ENCODE measurements around the gene MYO1E. TPM values are rescaled to one million over a fixed set of nuclear protein-coding genes. Genes with fewer than 3 reads are reported as not detected.

MYO1E gene
- total RNA-seq, 1 donor from 2014 or later = 23.6 TPM

- Histone ChIP-seq H3K27me3 (ENCODE audit: low read depth) (no peaks in the 10 kb centered on the region), H3K27ac (replicated peaks) (peak overlapping the region; percentile 62), H3K36me3 (no peaks in the 10 kb centered on the region), H3K9me3 (replicated peaks) (no peaks in the 10 kb centered on the region), H3K4me1 (peaks cover 78% of the 10 kb centered on the region), H3K4me3 (no peak overlapping the region)
- TF ChIP-seq, protein P1, sequence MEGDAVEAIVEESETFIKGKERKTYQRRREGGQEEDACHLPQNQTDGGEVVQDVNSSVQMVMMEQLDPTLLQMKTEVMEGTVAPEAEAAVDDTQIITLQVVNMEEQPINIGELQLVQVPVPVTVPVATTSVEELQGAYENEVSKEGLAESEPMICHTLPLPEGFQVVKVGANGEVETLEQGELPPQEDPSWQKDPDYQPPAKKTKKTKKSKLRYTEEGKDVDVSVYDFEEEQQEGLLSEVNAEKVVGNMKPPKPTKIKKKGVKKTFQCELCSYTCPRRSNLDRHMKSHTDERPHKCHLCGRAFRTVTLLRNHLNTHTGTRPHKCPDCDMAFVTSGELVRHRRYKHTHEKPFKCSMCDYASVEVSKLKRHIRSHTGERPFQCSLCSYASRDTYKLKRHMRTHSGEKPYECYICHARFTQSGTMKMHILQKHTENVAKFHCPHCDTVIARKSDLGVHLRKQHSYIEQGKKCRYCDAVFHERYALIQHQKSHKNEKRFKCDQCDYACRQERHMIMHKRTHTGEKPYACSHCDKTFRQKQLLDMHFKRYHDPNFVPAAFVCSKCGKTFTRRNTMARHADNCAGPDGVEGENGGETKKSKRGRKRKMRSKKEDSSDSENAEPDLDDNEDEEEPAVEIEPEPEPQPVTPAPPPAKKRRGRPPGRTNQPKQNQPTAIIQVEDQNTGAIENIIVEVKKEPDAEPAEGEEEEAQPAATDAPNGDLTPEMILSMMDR (IDR thresholded peaks at IDR 0.05; ENCODE audit: borderline replicate concordance) = no peak
- DNase-seq = no peak
- intact Hi-C loops (cut with micrococcal nuclease) = no loop called here
These were observed 78.0 kb downstream of the MYO1E start for GRCh38 chr15:59294574-59295260.

DNA sequence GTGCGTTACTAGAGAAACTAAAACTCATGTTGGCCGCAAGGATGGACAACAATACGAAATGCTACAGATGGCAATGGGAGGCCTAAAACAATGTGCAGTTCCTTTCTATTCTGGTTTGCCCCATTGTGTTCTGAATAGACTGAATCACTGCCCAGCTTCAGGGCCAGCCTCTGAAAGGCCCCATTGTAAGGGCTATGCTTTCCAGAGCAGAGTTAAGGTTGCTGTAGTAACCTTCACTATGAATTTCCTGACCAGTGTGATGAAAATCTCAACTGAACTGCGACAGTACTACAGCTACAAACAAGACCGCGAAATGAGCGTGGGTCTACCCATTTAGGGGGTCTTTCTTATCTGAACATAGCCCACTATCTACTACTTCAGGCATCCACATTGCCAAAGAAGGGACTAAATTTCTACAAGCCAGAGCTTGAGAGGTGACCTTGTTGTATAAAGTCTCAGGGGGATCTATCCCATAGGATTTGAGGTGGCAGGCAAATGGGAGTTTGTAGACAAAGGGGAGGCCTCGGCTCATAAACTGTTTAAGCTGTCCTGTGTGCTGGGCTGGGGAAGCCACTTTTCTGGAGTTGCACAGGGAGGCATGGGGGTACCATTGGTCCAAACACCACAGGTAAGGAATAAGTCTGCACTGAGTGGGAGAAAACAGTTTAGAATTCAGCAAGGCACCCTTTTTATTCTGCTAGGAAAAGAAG, 80.1 kb downstream of the MYO1E start:
- Histone ChIP-seq H3K36me3 (no peaks in the 10 kb centered on the region), H3K27ac (replicated peaks) (peak overlapping the region; percentile 43), H3K4me3 (no peak overlapping the region), H3K4me1 (peaks cover 62% of the 10 kb centered on the region), H3K27me3 (ENCODE audit: low read depth) (no peaks in the 10 kb centered on the region), H3K9me3 (replicated peaks) (no peaks in the 10 kb centered on the region)
- intact Hi-C loops (cut with micrococcal nuclease) = no loop called here
- TF ChIP-seq, protein P1 (IDR thresholded peaks at IDR 0.05; ENCODE audit: borderline replicate concordance) = no peak
- DNase-seq = no peak

DNA sequence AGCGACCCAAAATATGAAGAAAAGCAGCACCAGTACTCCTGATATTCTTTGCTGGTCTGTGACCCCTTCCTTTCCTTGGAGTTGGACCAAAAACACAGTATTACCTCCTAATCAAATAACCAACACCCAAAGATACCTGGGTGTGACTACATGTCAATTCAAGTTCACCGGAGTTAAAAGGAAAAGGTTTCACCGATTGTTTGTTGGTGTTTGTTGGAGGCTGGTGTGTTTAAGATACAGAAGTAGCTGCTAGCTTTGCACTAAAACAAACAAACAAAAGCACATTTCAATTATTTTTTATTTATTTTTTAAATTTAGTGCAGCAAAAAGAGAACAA, 81.5 kb downstream of the MYO1E start:
- H3K36me3 ChIP-seq = no peaks in the 10 kb centered on the region
- intact Hi-C loops (cut with micrococcal nuclease) = no loop called here
- no peak for DNase-seq
- peak overlapping the region; percentile 43 for H3K27ac ChIP-seq (replicated peaks)
- no peak overlapping the region for H3K4me3 ChIP-seq
- no peaks in the 10 kb centered on the region for H3K9me3 ChIP-seq (replicated peaks)
- no peaks in the 10 kb centered on the region for H3K27me3 ChIP-seq (ENCODE audit: low read depth)
- TF ChIP-seq, protein P1 (IDR thresholded peaks at IDR 0.05; ENCODE audit: borderline replicate concordance) = no peak
- H3K4me1 ChIP-seq = peaks cover 57% of the 10 kb centered on the region

GRCh38 chr15:59290295-59291212, 82.1 kb downstream of the MYO1E start:
- Histone ChIP-seq H3K4me3 (no peak overlapping the region), H3K36me3 (no peaks in the 10 kb centered on the region), H3K4me1 (peaks cover 51% of the 10 kb centered on the region), H3K27ac (replicated peaks) (peak overlapping the region; percentile 43), H3K9me3 (replicated peaks) (no peaks in the 10 kb centered on the region), H3K27me3 (ENCODE audit: low read depth) (no peaks in the 10 kb centered on the region)
- DNase-seq = no peak
- TF ChIP-seq, protein P1 (IDR thresholded peaks at IDR 0.05; ENCODE audit: borderline replicate concordance) = no peak
- intact Hi-C loops (cut with micrococcal nuclease) = no loop called here

GRCh38 chr15:59289574-59289973, 83.1 kb downstream of the MYO1E start:
- Histone ChIP-seq H3K36me3 (no peaks in the 10 kb centered on the region), H3K27ac (replicated peaks) (no peak overlapping the region), H3K9me3 (replicated peaks) (no peaks in the 10 kb centered on the region), H3K4me3 (no peak overlapping the region), H3K27me3 (ENCODE audit: low read depth) (no peaks in the 10 kb centered on the region), H3K4me1 (peaks cover 41% of the 10 kb centered on the region)
- TF ChIP-seq, protein P1 (IDR thresholded peaks at IDR 0.05; ENCODE audit: borderline replicate concordance) = no peak
- intact Hi-C loops (cut with micrococcal nuclease) = no loop called here
- no peak for DNase-seq
